HepG2 (cell line): ENCODE measurements around the gene S100A13. TPM values are rescaled to one million over a fixed set of nuclear protein-coding genes. Genes with fewer than 3 reads are reported as not detected.

ENCODE experiments used
- ARNT2 ChIP-seq: sonication (generic); formaldehyde crosslinking; IDR thresholded peaks from 2 replicates; pipeline ENCODE4 v1.8.0; 2022; ENCODE audit warnings: mild to moderate bottlenecking, low read depth, missing genetic modification reagents, moderate library complexity
- BCLAF1 ChIP-seq: fragments of 450-650 bp; IDR thresholded peaks from 2 replicates; pipeline ENCODE4 v1.6.1; 2017; ENCODE audit warnings: mild to moderate bottlenecking
- ELF4 ChIP-seq: sonication (generic); formaldehyde crosslinking; IDR thresholded peaks from 2 replicates; pipeline ENCODE4 v1.5.0; 2020; ENCODE audit warnings: missing genetic modification reagents, mild to moderate bottlenecking, moderate library complexity, borderline replicate concordance
- PTBP1 ChIP-seq: fragments of 200-400 bp; formaldehyde crosslinking; IDR thresholded peaks from 2 replicates; pipeline ENCODE4 v1.6.1; 2018; ENCODE audit warnings: low read length, low read depth; ENCODE audit not compliant: poor library complexity, severe bottlenecking
- RFX3 ChIP-seq: IDR thresholded peaks from 2 replicates; pipeline ENCODE4 v1.6.1; 2016; ENCODE audit warnings: missing biosample characterization, missing genetic modification reagents
- SCMH1 ChIP-seq: sonication (generic); formaldehyde crosslinking; IDR thresholded peaks from 2 replicates; pipeline ENCODE4 v1.9.0; 2021; ENCODE audit warnings: missing genetic modification reagents, mild to moderate bottlenecking, borderline replicate concordance
- SMAD3 ChIP-seq: sonication (generic); formaldehyde crosslinking; IDR thresholded peaks from 2 replicates; pipeline ENCODE4 v1.4.0; 2020; ENCODE audit warnings: missing genetic modification reagents
- SUZ12 ChIP-seq: fragments of 150-350 bp; IDR thresholded peaks from 2 replicates; pipeline ENCODE4 v1.6.1; 2014; ENCODE audit warnings: low read depth, low read length
- TAF15 ChIP-seq: fragments of 200-400 bp; formaldehyde crosslinking; IDR thresholded peaks from one replicate; pipeline ENCODE4 v1.6.1; 2018; ENCODE audit warnings: mild to moderate bottlenecking, low read depth, low read length; ENCODE audit not compliant: poor library complexity, severe bottlenecking
- TGIF2 ChIP-seq: IDR thresholded peaks from 2 replicates; pipeline ENCODE4 v1.6.1; 2016; ENCODE audit warnings: control low read depth, missing compliant biosample characterization
- ZHX2 ChIP-seq, 2 experiments: sonication (generic) in 1 of 2; formaldehyde crosslinking in 1 of 2; IDR thresholded peaks; 2 replicates each; pipeline versions ENCODE4 v1.6.1 to v1.9.0; 2014 to 2022; ENCODE audit warnings: antibody characterized with exemption in 1 of 2, borderline replicate concordance in 1 of 2, inconsistent platforms in 1 of 2, low read depth in 1 of 2, missing genetic modification reagents in 1 of 2
- ZNF382 ChIP-seq: sonication (generic); formaldehyde crosslinking; IDR thresholded peaks from 2 replicates; pipeline ENCODE4 v1.5.0; 2020; ENCODE audit warnings: missing genetic modification reagents, mild to moderate bottlenecking, borderline replicate concordance
- ZNF430 ChIP-seq: sonication (generic); formaldehyde crosslinking; IDR thresholded peaks from 2 replicates; pipeline ENCODE4 v1.9.0; 2021; ENCODE audit warnings: mild to moderate bottlenecking, missing genetic modification reagents
- ZNF605 ChIP-seq: sonication (generic); formaldehyde crosslinking; IDR thresholded peaks from 2 replicates; pipeline ENCODE4 v1.8.0; 2022; ENCODE audit warnings: mild to moderate bottlenecking, missing genetic modification reagents
- ZNF704 ChIP-seq: sonication (generic); formaldehyde crosslinking; IDR thresholded peaks from 2 replicates; pipeline ENCODE4 v1.8.1; 2023; ENCODE audit warnings: mild to moderate bottlenecking, inconsistent platforms, moderate library complexity, missing genetic modification reagents, borderline replicate concordance
- ZSCAN20 ChIP-seq: sonication (generic); formaldehyde crosslinking; IDR thresholded peaks from 2 replicates; pipeline ENCODE4 v1.4.0; 2020; ENCODE audit warnings: missing genetic modification reagents, mild to moderate bottlenecking, borderline replicate concordance
- polyA plus RNA-seq, 8 experiments: library from polyadenylated mRNA; depleted of rRNA in 3 of 8; stranded (reverse) in 7 of 8; unstranded in 1 of 8; fragments of >200 nt; fragmentation: Illumina TruSeq in 4 of 8; extraction: Trizol in 4 of 8; gene quantifications; 2 replicates each; pipeline versions ENCODE4 v1.2.1 to v1.2.3, GENCODE V29; 2011 to 2016; ENCODE audit warnings: low read depth in 4 of 8, missing spikeins in 1 of 8, mixed read lengths in 1 of 8; ENCODE audit not compliant: insufficient read depth in 1 of 8
- total RNA-seq, 5 experiments: library from RNA; depleted of rRNA; stranded (reverse); fragments of >200 nt; fragmentation: Illumina TruSeq; extraction: Trizol; gene quantifications; 2 replicates each; pipeline ENCODE4 v1.2.3, GENCODE V29; 2016; ENCODE audit warnings: low read depth in 1 of 5

The S100A13 gene
- total and polyA plus RNA-seq, 2 of the 13 experiments (the other 11 are each of a cell fraction or from before 2014, with no cell fraction given), result 89.5 to 172 TPM

GRCh38 chr1:153633754-153634665, 6.7 kb upstream of the S100A13 start, which contains the start of gene CHTOP (continued):
- TF ChIP-seq RFX3 (no peak; the same call in 1 of the 2 replicates), PTBP1 (no peak), SCMH1 (CRISPR knock-in tag) (no peak), ZNF430 (CRISPR knock-in tag) (peak; percentile 63; the same call in 1 of the 2 replicates), ZSCAN20 (CRISPR knock-in tag) (no peak), ELF4 (CRISPR knock-in tag) (no peak), SMAD3 (CRISPR knock-in tag) (no peak), ZHX2 (IDR thresholded peaks at IDR 0.05; ENCODE audit: low read depth) (peak; percentile 99), ZHX2 (CRISPR knock-in tag; IDR thresholded peaks at IDR 0.05; ENCODE audit: borderline replicate concordance) (no peak), ARNT2 (peak; percentile 91), SUZ12 (no peak), TAF15 (peak; percentile 69), ZNF704 (CRISPR knock-in tag) (0 out of 2 replicates have a peak, but pooled peaks have one; percentile 53), TGIF2 (CRISPR knock-in tag) (no peak), BCLAF1 (no peak), ZNF605 (CRISPR knock-in tag) (peak; percentile 95), ZNF382 (no peak)
